GM19351 (cell line): Measurements from ENCODE around the gene COLEC12.

Experiments used
- ATAC-seq: cut with Tn5 transposase; IDR thresholded peaks from one replicate; pipeline ENCODE4 v1.9.1; 2021; ENCODE audit warnings: mild to moderate bottlenecking, moderate library complexity; ENCODE audit not compliant: unreplicated experiment

COLEC12 gene

DNA sequence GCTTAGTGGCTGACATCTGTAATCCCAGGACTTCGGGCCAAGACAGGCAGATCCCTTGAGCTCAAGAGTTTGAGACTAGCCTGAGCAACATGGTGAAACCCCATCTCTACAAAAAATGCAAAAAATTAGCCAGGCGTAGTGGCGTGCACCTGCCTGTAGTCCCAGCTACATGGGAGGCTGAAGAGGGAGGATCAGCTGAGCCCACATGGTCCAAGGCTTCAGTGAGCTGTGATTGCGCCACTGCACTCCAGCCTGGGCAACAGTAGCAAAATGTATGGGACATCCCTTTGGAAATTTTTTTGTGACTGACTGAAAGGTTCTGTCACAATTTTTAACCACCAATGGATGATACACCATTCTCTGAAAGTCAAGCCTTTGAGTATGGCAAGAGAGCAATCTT is 6.3 kb upstream of the COLEC12 start:
- ATAC-seq, result no peak

GRCh38 chr18:506264-506663 is 5.8 kb upstream of the COLEC12 start:
- no peak for ATAC-seq

GRCh38 chr18:505483-506122 is 5.1 kb upstream of the COLEC12 start:
- ATAC-seq, result peak; percentile 89

DNA sequence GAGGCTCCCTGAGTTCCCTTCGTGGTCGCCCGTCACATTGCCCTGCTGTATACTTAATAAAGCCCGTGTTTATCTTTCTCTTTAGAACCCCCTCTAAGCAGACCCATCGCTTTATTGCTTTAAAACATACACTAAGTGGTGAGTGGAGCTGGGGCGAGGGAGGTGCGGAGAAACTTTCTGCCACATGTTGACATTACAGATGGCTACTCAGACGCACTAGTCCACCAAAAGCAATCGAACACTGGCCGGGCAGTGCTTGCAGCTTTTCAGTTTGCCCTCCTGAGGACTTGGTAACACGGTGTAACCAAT is 859 bp upstream of the COLEC12 start:
- no peak for ATAC-seq

- no peak for ATAC-seq
Observed at GRCh38 chr18:499776-500631, 497 bp downstream of the COLEC12 start.

GRCh38 chr18:498931-499775 is 1.3 kb downstream of the COLEC12 start:
- no peak for ATAC-seq

GRCh38 chr18:497688-498087 is 2.8 kb downstream of the COLEC12 start:
- ATAC-seq, result no peak

DNA sequence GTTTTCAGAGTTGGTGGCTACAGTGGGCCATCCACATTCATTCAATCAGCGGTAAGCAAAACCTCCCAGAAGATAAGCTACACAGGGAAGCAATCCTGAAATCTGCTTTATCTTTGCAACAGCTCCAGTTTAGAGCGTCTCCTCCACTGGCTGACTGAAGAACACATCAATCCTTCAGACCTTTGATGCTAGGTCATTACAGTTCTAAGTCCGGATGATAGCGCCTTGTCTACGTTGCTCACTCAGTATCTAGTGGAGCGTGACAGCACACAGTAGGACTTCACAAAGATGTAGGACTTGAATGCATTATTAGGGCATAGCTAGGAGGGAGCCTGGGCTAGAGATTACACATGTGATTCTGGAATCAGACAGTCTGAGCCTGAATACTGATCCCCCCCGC is 5.0 kb downstream of the COLEC12 start:
- no peak for ATAC-seq

DNA sequence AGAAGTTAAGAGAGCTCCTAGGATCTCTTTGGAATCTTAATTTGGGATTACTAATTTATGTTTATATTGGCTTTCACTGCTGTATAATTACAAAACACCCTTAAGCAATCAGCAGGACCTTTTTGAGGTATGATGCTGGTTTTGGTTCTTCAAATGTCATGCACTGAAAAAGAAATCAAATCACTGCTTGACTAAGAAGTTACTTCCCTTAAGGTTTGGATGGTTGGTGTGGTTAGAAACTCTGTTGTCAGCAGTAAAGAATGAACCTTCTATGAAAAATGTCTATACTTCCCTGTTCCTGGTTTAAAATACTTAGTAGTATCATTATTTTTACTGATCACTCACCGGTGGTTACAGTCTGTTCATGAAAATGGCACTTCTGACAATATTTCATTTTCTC is 5.5 kb downstream of the COLEC12 start:
- ATAC-seq, result peak; percentile 74

- no peak for ATAC-seq
Observed at GRCh38 chr18:493986-494983, 6.2 kb downstream of the COLEC12 start.

- ATAC-seq, result no peak
Observed at GRCh38 chr18:492451-492850, 8.1 kb downstream of the COLEC12 start.

- ATAC-seq, result no peak
Observed at GRCh38 chr18:490624-491023, 9.9 kb downstream of the COLEC12 start.

DNA sequence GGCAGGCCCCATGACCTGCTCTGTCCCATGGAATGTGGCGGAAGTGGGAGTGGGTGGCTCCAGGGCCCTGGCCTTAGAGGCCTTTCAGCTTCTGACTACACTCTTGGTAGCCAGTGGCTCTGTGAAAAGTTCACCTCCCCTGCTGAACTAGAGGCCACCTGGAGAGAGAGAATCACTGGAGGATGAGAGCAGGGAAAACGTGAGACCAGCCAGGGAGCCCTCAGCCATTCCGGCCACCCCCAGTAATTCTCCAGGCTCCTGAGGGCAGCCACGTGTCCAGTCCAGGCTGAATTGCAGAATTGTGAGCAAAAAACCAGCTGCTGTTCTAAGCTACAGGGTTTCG is 10.5 kb downstream of the COLEC12 start:
- no peak for ATAC-seq

DNA sequence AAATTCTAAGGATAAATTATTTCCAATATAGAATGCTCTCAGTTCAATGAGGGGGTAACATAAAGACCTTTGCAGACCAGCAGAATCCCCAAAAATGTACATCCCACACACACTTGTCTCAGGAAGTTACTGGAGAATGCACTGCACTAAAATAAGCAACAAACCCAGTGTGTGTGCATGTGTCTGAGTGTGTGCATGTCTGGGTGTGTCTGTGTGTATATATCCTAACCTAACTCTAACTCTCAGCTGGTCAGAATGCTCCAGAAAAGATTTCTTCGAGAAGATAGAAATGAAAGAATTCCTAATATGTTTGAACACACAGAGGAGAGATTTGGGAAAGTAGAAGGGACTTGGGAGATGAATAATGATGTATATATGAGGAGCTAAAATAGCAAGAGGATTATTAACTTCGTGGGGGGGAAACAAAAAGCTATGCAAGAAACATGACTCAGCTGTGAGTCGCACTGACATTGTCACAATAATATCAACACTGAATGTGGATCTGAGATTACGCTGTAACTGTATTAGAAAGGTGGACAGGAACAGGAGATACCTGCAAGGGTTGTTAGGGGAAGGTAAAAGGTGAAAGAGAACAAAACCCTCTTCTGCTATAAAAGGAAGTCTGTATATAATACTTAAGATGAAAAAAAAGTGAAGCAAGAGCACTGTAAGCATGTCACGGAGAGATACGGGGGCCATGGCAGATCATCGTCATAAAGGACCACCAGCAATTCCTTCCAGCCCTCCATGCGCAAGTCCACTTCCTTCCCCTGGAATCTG is 11.1 kb downstream of the COLEC12 start:
- ATAC-seq, result no peak

GRCh38 chr18:486929-487740 is 13.4 kb downstream of the COLEC12 start:
- no peak for ATAC-seq

- no peak for ATAC-seq
Observed at GRCh38 chr18:484749-485464, 15.6 kb downstream of the COLEC12 start.

DNA sequence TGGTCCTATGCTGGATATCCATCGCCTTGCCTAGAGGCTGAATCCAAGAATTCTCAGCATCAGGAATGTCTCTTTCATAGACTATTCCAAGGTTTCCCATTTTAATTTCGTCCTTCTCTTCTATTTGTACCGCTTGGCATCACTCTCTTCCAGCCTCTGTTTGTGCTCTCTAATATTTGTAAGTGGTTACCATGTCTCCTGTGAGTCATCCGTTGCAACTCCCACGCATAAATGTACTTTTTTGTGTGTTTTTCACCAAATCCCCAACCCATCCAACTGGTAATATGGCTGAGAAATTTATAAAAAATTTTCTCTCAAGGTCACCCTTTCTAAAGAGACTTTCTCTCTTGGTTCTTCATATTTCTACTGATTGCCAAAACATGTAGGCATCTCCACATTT is 21.8 kb downstream of the COLEC12 start:
- no peak for ATAC-seq

DNA sequence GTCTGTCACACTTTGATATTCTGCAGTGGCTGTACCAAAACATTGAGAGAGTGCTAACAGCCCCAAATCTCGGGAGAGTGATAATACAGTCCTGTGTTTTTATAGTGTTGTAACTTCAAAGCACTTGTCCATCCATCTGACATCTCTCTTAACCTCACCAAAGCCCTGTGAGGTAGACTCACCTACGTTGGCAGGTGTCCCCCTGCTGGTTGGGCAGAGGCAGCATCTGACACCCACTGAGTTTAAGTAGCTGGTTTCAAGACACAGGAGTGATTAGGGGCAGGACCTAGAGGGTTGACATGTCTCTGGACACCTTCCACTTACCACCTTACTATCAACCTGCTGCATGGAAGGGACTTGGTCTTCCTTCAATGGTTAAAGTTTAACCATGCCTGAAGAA is 22.9 kb downstream of the COLEC12 start:
- peak; percentile 70 for ATAC-seq
